Measurements from ENCODE around the gene C1QTNF1.

Gene C1QTNF1

GRCh38 chr17:78986649-78987328 is 37.2 kb upstream of the C1QTNF1 start:
- DNase-seq (ENCODE audit: extremely low spot score) = no peak
- POLR2A ChIA-PET = no interaction called here
- TF ChIP-seq, protein P1, sequence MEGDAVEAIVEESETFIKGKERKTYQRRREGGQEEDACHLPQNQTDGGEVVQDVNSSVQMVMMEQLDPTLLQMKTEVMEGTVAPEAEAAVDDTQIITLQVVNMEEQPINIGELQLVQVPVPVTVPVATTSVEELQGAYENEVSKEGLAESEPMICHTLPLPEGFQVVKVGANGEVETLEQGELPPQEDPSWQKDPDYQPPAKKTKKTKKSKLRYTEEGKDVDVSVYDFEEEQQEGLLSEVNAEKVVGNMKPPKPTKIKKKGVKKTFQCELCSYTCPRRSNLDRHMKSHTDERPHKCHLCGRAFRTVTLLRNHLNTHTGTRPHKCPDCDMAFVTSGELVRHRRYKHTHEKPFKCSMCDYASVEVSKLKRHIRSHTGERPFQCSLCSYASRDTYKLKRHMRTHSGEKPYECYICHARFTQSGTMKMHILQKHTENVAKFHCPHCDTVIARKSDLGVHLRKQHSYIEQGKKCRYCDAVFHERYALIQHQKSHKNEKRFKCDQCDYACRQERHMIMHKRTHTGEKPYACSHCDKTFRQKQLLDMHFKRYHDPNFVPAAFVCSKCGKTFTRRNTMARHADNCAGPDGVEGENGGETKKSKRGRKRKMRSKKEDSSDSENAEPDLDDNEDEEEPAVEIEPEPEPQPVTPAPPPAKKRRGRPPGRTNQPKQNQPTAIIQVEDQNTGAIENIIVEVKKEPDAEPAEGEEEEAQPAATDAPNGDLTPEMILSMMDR (IDR thresholded peaks at IDR 0.05; ENCODE audit: control extremely low read depth, extremely low read depth, low read depth, missing control alignments) = no peak
- CTCF ChIA-PET = interaction anchor here (0.6 to 4.3 kb wide), 6 partner anchors 9 to 57 kb away, joined by 3 to 22 read pairs (median 4); no protein-coding TSS in a partner anchor

GRCh38 chr17:78988152-78988551 is 35.8 kb upstream of the C1QTNF1 start:
- TF ChIP-seq, protein P1 (IDR thresholded peaks at IDR 0.05; ENCODE audit: control extremely low read depth, extremely low read depth, low read depth, missing control alignments) = no peak
- CTCF ChIA-PET = interaction anchor here (1.5 kb wide), 1 partner anchor 8 kb away, joined by 4 read pairs; no protein-coding TSS in a partner anchor
- no peak for DNase-seq (ENCODE audit: extremely low spot score)
- POLR2A ChIA-PET = no interaction called here

- ChIA-PET CTCF (no interaction called here), POLR2A (no interaction called here)
- no peak for DNase-seq (ENCODE audit: extremely low spot score)
- TF ChIP-seq, protein P1 (IDR thresholded peaks at IDR 0.05; ENCODE audit: control extremely low read depth, extremely low read depth, low read depth, missing control alignments) = no peak
These were observed 33.5 kb upstream of the C1QTNF1 start for GRCh38 chr17:78990349-78991016.

DNA sequence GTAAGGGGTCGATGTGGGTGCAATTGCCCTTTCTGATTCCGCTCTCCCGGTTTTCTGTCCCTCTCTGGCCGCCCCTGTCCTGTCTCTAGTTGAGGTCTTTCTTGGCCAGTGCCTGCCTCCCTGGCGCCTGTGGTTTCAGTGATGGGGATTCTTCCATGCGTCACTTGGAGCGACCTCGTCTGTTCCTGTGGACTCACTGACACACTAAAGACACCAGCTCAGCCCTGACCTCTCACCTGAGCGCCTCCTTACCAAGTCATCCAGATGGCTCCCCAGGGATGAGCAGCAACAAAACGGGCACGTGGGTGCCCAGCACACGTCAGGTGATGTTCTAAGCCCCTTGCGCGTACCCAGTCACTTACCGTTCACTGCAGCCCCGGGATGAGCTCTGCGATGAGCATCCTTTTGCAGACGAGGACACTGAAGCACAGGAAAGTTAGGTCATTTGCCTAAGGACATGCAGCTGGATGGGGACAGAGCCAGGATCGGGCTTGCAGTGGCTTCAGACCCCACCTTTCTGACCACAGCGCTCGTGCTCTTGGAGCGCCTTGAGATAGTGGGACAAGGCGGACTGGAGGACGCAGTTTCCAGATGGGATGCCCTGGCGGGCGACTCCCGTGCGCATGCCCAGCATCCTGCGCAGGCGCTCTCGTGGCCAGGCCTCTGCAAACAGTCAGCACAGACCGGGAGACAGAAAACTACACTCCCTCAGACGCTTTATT is 32.8 kb upstream of the C1QTNF1 start:
- CTCF ChIA-PET = no interaction called here
- TF ChIP-seq, protein P1 (IDR thresholded peaks at IDR 0.05; ENCODE audit: control extremely low read depth, extremely low read depth, low read depth, missing control alignments) = no peak
- DNase-seq (ENCODE audit: extremely low spot score) = no peak
- POLR2A ChIA-PET = no interaction called here

GRCh38 chr17:78991906-78992532 is 31.9 kb upstream of the C1QTNF1 start:
- CTCF ChIA-PET = interaction anchor here (1.4 kb wide), 1 partner anchor 33 kb away, joined by 3 read pairs; no protein-coding TSS in a partner anchor

More at GRCh38 chr17:78991906-78992532, 31.9 kb upstream of the C1QTNF1 start:
- DNase-seq (ENCODE audit: extremely low spot score) = no peak
- POLR2A ChIA-PET = no interaction called here
- TF ChIP-seq, protein P1 (IDR thresholded peaks at IDR 0.05; ENCODE audit: control extremely low read depth, extremely low read depth, low read depth, missing control alignments) = no peak
